IMR-90 (cell line): ENCODE results near the gene FCSK. TPM values are rescaled to one million over a fixed set of nuclear protein-coding genes. Genes with fewer than 3 reads are reported as not detected.

ENCODE experiments used
- ATAC-seq: fragments of 200-7000 bp; cut with Tn5 transposase; 2 replicates; pipeline ENCODE4 v1.9.1; 2020; ENCODE audit warnings: low read depth, mild to moderate bottlenecking, moderate library complexity
- BruUV-seq: library from RNA; stranded (reverse); fragments of 400-500 nt; replicated peaks from 2 replicates; lab custom pipeline; 2021; lab: Mats Ljungman, UMichigan
- CTCF ChIA-PET: fragments of 300-600 bp; formaldehyde crosslinking; extraction: SDS; loops from one replicate; lab custom pipeline; 2021; ENCODE audit warnings: antibody characterized with exemption; lab: Yijun Ruan, JAX
- POLR2A ChIA-PET: fragments of 300-600 bp; sonication (Branson Sonifier 250); formaldehyde crosslinking; loops from one replicate; lab custom pipeline; 2022; ENCODE audit warnings: antibody characterized with exemption; ENCODE audit not compliant: unreplicated experiment; lab: Charles Lee
- DNase-seq: peaks from one replicate; pipeline ENCODE4 v3.0.0; 2013
- H2AFZ ChIP-seq: replicated peaks from 2 replicates; pipeline ENCODE3; 2013; ENCODE audit warnings: low read length, mild to moderate bottlenecking; ENCODE audit not compliant: poor library complexity
- H2AK5ac ChIP-seq: 2 replicates; pipeline ENCODE4 v1.6.1; 2013; ENCODE audit warnings: low read depth, low read length, inconsistent platforms
- H2AK9ac ChIP-seq: replicated peaks from 2 replicates; pipeline ENCODE3; 2013; ENCODE audit warnings: mild to moderate bottlenecking, low read depth, low read length, moderate library complexity; ENCODE audit not compliant: poor library complexity
- H2BK120ac ChIP-seq: 2 replicates; pipeline ENCODE4 v1.6.1; 2013; ENCODE audit warnings: low read depth, low read length, inconsistent platforms
- H2BK15ac ChIP-seq: 3 replicates; pipeline ENCODE4 v1.6.1; 2013; ENCODE audit warnings: low read depth, low read length, inconsistent platforms
- H2BK20ac ChIP-seq: 2 replicates; pipeline ENCODE4 v1.6.1; 2013; ENCODE audit warnings: low read depth, mild to moderate bottlenecking, inconsistent platforms, low read length, moderate library complexity
- H2BK5ac ChIP-seq: 2 replicates; pipeline ENCODE4 v1.6.1; 2013; ENCODE audit warnings: mild to moderate bottlenecking, low read depth, low read length, inconsistent platforms; ENCODE audit not compliant: poor library complexity, severe bottlenecking
- H3K14ac ChIP-seq: replicated peaks from 2 replicates; pipeline ENCODE4 v1.6.1; 2013; ENCODE audit warnings: low read depth, low read length, inconsistent platforms
- H3K18ac ChIP-seq: 2 replicates; pipeline ENCODE4 v1.6.1; 2013; ENCODE audit warnings: low read depth, low read length, control low read depth
- H3K23ac ChIP-seq: 2 replicates; pipeline ENCODE4 v1.6.1; 2013; ENCODE audit warnings: low read depth, low read length, inconsistent platforms
- H3K27ac ChIP-seq: 2 replicates; pipeline ENCODE4 v1.5.1; 2013; ENCODE audit warnings: mild to moderate bottlenecking, control low read depth, low read length; ENCODE audit not compliant: insufficient read depth
- H3K27me3 ChIP-seq: 2 replicates; pipeline ENCODE4 v1.6.1; 2013; ENCODE audit warnings: low read length; ENCODE audit not compliant: control insufficient read depth, insufficient read depth
- H3K36me3 ChIP-seq: 2 replicates; pipeline ENCODE4 v1.6.1; 2013; ENCODE audit warnings: low read length, mixed read lengths; ENCODE audit not compliant: control insufficient read depth, insufficient read depth
- H3K4ac ChIP-seq: 2 replicates; pipeline ENCODE4 v1.6.1; 2013; ENCODE audit warnings: low read depth, low read length, inconsistent platforms
- H3K4me1 ChIP-seq: 2 replicates; pipeline ENCODE4 v1.6.1; 2013; ENCODE audit warnings: low read length, mixed read lengths; ENCODE audit not compliant: control insufficient read depth, insufficient read depth
- H3K4me2 ChIP-seq: 2 replicates; pipeline ENCODE4 v1.6.1; 2013; ENCODE audit warnings: low read depth, mild to moderate bottlenecking, control low read depth, low read length, moderate library complexity
- H3K4me3 ChIP-seq: 2 replicates; pipeline ENCODE4 v1.5.1; 2013; ENCODE audit warnings: low read depth, mild to moderate bottlenecking, control low read depth, low read length, moderate library complexity; ENCODE audit not compliant: insufficient read depth
- H3K56ac ChIP-seq: 2 replicates; pipeline ENCODE4 v1.6.1; 2013; ENCODE audit warnings: low read length, inconsistent platforms; ENCODE audit not compliant: insufficient read depth; ENCODE audit errors: extremely low read depth
- H3K79me1 ChIP-seq, 2 experiments: 2 replicates each; pipeline ENCODE4 v1.6.1; 2013; ENCODE audit warnings: low read length in 2 of 2, inconsistent platforms in 1 of 2, low read depth in 1 of 2
- H3K9ac ChIP-seq: 2 replicates; pipeline ENCODE4 v1.6.1; 2013; ENCODE audit warnings: low read depth, low read length, control low read depth
- H3K9me1 ChIP-seq: 2 replicates; pipeline ENCODE4 v1.6.1; 2013; ENCODE audit warnings: low read length, inconsistent platforms; ENCODE audit not compliant: insufficient read depth
- H3K9me3 ChIP-seq: 2 replicates; pipeline ENCODE4 v1.6.1; 2013; ENCODE audit warnings: low read length; ENCODE audit not compliant: control insufficient read depth, insufficient read depth
- H4K20me1 ChIP-seq: 2 replicates; pipeline ENCODE4 v1.6.1; 2013; ENCODE audit warnings: low read length, inconsistent platforms; ENCODE audit not compliant: insufficient read depth
- H4K5ac ChIP-seq: 2 replicates; pipeline ENCODE4 v1.6.1; 2013; ENCODE audit warnings: mild to moderate bottlenecking, low read depth, low read length, control low read depth
- H4K8ac ChIP-seq, 2 experiments: 2 replicates each; pipeline ENCODE4 v1.6.1; 2013; ENCODE audit warnings: low read depth in 2 of 2, low read length in 2 of 2, control low read depth in 1 of 2, inconsistent platforms in 1 of 2
- H4K91ac ChIP-seq: 2 replicates; pipeline ENCODE4 v1.6.1; 2013; ENCODE audit warnings: low read depth, low read length, inconsistent platforms; ENCODE audit not compliant: insufficient read depth
- BHLHE40 ChIP-seq: fragments of 150-350 bp; IDR thresholded peaks from 2 replicates; pipeline ENCODE4 v1.6.1; 2016; ENCODE audit warnings: mild to moderate bottlenecking, low read depth, low read length
- CHD1 ChIP-seq: IDR thresholded peaks from 2 replicates; pipeline ENCODE4 v1.6.1; 2012; ENCODE audit warnings: low read depth, low read length, improper control_type of control experiment
- FOS ChIP-seq: fragments of 150-350 bp; IDR thresholded peaks from 2 replicates; pipeline ENCODE4 v1.6.1; 2016; ENCODE audit warnings: low read depth, low read length
- MAFK ChIP-seq: IDR thresholded peaks from 2 replicates; pipeline ENCODE4 v1.6.1; 2012; ENCODE audit warnings: low read depth, low read length, improper control_type of control experiment
- MAZ ChIP-seq: IDR thresholded peaks from 2 replicates; pipeline ENCODE4 v1.6.1; 2012; ENCODE audit warnings: low read depth, mild to moderate bottlenecking, low read length, improper control_type of control experiment, moderate library complexity, borderline replicate concordance
- MXI1 ChIP-seq: IDR thresholded peaks from 2 replicates; pipeline ENCODE4 v1.6.1; 2012; ENCODE audit warnings: low read depth, mild to moderate bottlenecking, low read length, moderate library complexity, borderline replicate concordance
- NFE2L2 ChIP-seq: fragments of 150-350 bp; IDR thresholded peaks from 2 replicates; pipeline ENCODE4 v1.6.1; 2016; ENCODE audit warnings: low read depth, mild to moderate bottlenecking, low read length
- POLR2A ChIP-seq: IDR thresholded peaks from 2 replicates; pipeline ENCODE4 v1.6.1; 2012; ENCODE audit warnings: mild to moderate bottlenecking, low read depth, low read length
- RAD21 ChIP-seq: IDR thresholded peaks from 2 replicates; pipeline ENCODE4 v1.6.1; 2012; ENCODE audit warnings: low read length, improper control_type of control experiment
- RCOR1 ChIP-seq: IDR thresholded peaks from 2 replicates; pipeline ENCODE4 v1.6.1; 2012; ENCODE audit warnings: mild to moderate bottlenecking, low read length, improper control_type of control experiment; ENCODE audit not compliant: insufficient replicate concordance
- RFX5 ChIP-seq: IDR thresholded peaks from 2 replicates; pipeline ENCODE4 v1.8.0; 2012; ENCODE audit warnings: low read depth, mild to moderate bottlenecking, low read length, moderate library complexity
- SMC3 ChIP-seq: fragments of 150-350 bp; IDR thresholded peaks from 2 replicates; pipeline ENCODE4 v1.6.1; 2016; ENCODE audit warnings: low read depth, mild to moderate bottlenecking, antibody characterized with exemption, low read length, moderate library complexity
- WGBS, 2 experiments: methylation state at CpG; one replicate each; pipeline versions ENCODE4 v1.1.5 to v1.1.7; 2013; ENCODE audit warnings: missing lambda C conversion rate in 2 of 2; ENCODE audit not compliant: insufficient read length in 1 of 2; ENCODE audit errors: extremely low coverage in 2 of 2; 5-methylcytosine and 5-hydroxymethylcytosine counted together
- dilution Hi-C: fragments of 300-500 bp; cut with HindIII; formaldehyde crosslinking; loops from one replicate; pipeline ENCODE4 v1.14.3; 2018; ENCODE audit warnings: low sequenced_read_pairs; ENCODE audit not compliant: unreplicated experiment
- in situ Hi-C: fragments of 300-500 bp; cut with MboI; formaldehyde crosslinking; loops from 3 replicates; pipeline ENCODE4 v1.14.3; 2019; ENCODE audit warnings: low sequenced_read_pairs, inconsistent platforms, mixed read lengths
- intact Hi-C: fragments of 100-400 bp; cut with micrococcal nuclease; formaldehyde crosslinking; loops from 2 replicates; pipeline ENCODE4 v1.10.0; 2022
- polyA plus RNA-seq, 3 experiments: library from polyadenylated mRNA; depleted of rRNA; stranded (reverse); fragments of >200 nt; gene quantifications; 2 replicates each; pipeline ENCODE4 v1.2.3, GENCODE V29; 2012; ENCODE audit warnings: low replicate concordance in 1 of 3
- total RNA-seq: library from RNA; depleted of rRNA; stranded (reverse); fragments of >200 nt; gene quantifications from 2 replicates; pipeline ENCODE4 v1.2.3, GENCODE V29; 2012
- TF ChIP-seq, protein P1 (sequence below): conservative IDR thresholded peaks from 2 replicates; pipeline ENCODE4 v1.5.1; 2012; ENCODE audit warnings: mild to moderate bottlenecking, low read depth, low read length, improper control_type of control experiment
- TF ChIP-seq, protein P2 (sequence below): fragments of 150-350 bp; IDR thresholded peaks from 2 replicates; pipeline ENCODE4 v1.6.1; 2016; ENCODE audit warnings: low read depth, mild to moderate bottlenecking, low read length, moderate library complexity, borderline replicate concordance

FCSK gene
- total and polyA plus RNA-seq, 2 of the 4 experiments (the other 2 are of a cell fraction): 6.1 to 7.2 TPM

DNA sequence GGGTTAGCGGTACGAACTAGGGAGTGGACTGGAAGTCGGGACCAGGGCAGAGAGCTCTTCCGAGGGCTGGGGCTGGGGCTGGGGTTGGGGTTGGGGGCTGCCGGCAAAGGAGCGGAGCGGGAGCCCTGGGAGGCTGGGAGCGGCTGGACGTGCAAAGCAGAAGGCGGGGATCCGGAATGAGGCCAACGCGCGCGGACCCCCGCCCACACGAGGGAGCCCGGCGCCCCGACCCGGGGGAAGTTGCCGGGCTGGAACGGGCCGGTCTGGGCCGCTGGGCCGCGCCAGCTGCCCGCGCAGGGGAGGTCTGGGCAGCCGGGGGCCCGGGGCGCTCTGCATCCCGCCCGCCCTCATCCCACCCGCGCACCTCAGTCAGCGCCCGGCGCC is 15.8 kb upstream of the FCSK start:
- intact Hi-C loops: loop anchor here (2.0 kb wide), 1 partner anchor 58 kb away; no protein-coding TSS in a partner anchor
- dilution Hi-C loops: no loop called here
- H2BK5ac ChIP-seq: peak overlapping the region; percentile 68
- DNase-seq (no peak), ATAC-seq (peak; percentile 3; the same call in 1 of the 2 replicates)
- H3K9ac ChIP-seq: peak overlapping the region; percentile 47
- H4K91ac ChIP-seq: peak overlapping the region; percentile 78; the same call in 1 of the 2 replicates
- peak overlapping the region; percentile 92 for H2AK5ac ChIP-seq
- peaks cover 11 to 48% of the 10 kb centered on the region in 2 experiments for H3K79me1 ChIP-seq
- 0 out of 2 replicates have a peak overlapping the region, but pooled peaks have one; percentile 56 for H2BK120ac ChIP-seq
- H2BK20ac ChIP-seq: no peak overlapping the region
- no peak overlapping the region for H2BK15ac ChIP-seq
- peaks cover 40% of the 10 kb centered on the region for H4K20me1 ChIP-seq
- peak overlapping the region in 1 of 2 experiments; percentile 72; a peak in 1 of 4 replicates for H4K8ac ChIP-seq
- H3K4me1 ChIP-seq: peaks cover 15% of the 10 kb centered on the region
- peak overlapping the region; percentile 1; the same call in 1 of the 2 replicates for H4K5ac ChIP-seq
- H3K9me3 ChIP-seq: no peaks in the 10 kb centered on the region
- no peaks in the 10 kb centered on the region for H3K27me3 ChIP-seq
- in situ Hi-C loops: no loop called here
- peak overlapping the region; percentile 55 for H3K4me3 ChIP-seq
- H3K9me1 ChIP-seq: peaks cover 25% of the 10 kb centered on the region
- TF ChIP-seq NFE2L2 (no peak), RAD21 (no peak), SMC3 (no peak), MXI1 (no peak), CHD1 (no peak), RFX5 (no peak), POLR2A (no peak), MAFK (no peak), MAZ (no peak), FOS (no peak), RCOR1 (no peak), BHLHE40 (no peak)
- TF ChIP-seq, protein P1, sequence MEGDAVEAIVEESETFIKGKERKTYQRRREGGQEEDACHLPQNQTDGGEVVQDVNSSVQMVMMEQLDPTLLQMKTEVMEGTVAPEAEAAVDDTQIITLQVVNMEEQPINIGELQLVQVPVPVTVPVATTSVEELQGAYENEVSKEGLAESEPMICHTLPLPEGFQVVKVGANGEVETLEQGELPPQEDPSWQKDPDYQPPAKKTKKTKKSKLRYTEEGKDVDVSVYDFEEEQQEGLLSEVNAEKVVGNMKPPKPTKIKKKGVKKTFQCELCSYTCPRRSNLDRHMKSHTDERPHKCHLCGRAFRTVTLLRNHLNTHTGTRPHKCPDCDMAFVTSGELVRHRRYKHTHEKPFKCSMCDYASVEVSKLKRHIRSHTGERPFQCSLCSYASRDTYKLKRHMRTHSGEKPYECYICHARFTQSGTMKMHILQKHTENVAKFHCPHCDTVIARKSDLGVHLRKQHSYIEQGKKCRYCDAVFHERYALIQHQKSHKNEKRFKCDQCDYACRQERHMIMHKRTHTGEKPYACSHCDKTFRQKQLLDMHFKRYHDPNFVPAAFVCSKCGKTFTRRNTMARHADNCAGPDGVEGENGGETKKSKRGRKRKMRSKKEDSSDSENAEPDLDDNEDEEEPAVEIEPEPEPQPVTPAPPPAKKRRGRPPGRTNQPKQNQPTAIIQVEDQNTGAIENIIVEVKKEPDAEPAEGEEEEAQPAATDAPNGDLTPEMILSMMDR: no peak
- TF ChIP-seq, protein P2, sequence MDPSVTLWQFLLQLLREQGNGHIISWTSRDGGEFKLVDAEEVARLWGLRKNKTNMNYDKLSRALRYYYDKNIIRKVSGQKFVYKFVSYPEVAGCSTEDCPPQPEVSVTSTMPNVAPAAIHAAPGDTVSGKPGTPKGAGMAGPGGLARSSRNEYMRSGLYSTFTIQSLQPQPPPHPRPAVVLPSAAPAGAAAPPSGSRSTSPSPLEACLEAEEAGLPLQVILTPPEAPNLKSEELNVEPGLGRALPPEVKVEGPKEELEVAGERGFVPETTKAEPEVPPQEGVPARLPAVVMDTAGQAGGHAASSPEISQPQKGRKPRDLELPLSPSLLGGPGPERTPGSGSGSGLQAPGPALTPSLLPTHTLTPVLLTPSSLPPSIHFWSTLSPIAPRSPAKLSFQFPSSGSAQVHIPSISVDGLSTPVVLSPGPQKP: no peak
- ChIA-PET CTCF (interaction anchor here (0.6 to 1.1 kb wide), 2 partner anchors 15 to 59 kb away, joined by 4 read pairs; no protein-coding TSS in a partner anchor), POLR2A (interaction anchor here (0.5 to 0.8 kb wide), 2 partner anchors 57 to 300 kb away, joined by 3 to 4 read pairs; no protein-coding TSS in a partner anchor)
- no TSS peak for BruUV-seq
- peak overlapping the region; percentile 94 for H3K14ac ChIP-seq
- H3K18ac ChIP-seq: no peak overlapping the region; the same call in 1 of the 2 replicates
- whole genome bisulfite sequencing, 2 experiments: 0% methylated on average over 14 of the region's 39 CpGs; no CpG with 5 or more reads in 1 of the 2 experiments
- H3K36me3 ChIP-seq: peaks cover 4% of the 10 kb centered on the region; the same call in 1 of the 2 replicates
- H3K27ac ChIP-seq: peak overlapping the region; percentile 72
- peak overlapping the region; percentile 96 for H2AK9ac ChIP-seq
- H3K4ac ChIP-seq: peak overlapping the region; percentile 88
- peak overlapping the region; percentile 79 for H3K4me2 ChIP-seq
- H3K56ac ChIP-seq: peak overlapping the region; percentile 73; the same call in 1 of the 2 replicates
- peak overlapping the region; percentile 97 for H2AFZ ChIP-seq
- H3K23ac ChIP-seq: peak overlapping the region; percentile 98
